ENCODE measurements around the gene COG5.

DNA sequence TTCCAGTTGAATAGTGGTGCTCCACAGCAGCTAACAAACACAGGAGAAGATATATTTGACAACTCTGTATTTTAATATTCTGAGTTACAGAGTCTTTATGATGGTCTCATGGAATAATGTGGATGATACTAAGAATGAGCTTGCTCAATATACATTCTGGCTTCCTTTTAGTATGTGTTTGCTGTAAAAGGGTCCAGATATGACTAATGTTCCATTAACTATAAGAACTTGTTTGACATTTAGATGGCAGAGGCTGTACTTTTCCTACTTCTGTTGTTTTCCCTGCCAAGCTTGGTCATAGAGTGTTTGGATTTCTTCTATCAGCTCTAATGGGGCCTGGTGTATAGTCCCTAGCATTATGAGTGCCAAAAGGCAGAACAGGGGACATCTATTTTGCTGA is 155.4 kb downstream of the COG5 start:
- TF ChIP-seq POLR2A (IDR thresholded peaks at IDR 0.05) (no peak), CTCF (IDR thresholded peaks at IDR 0.05) (no peak)

Data from right lobe of liver (tissue), 4 donors.